ENCODE results near the gene CFAP77. TPM values are rescaled to one million over a fixed set of nuclear protein-coding genes. Genes with fewer than 3 reads are reported as not detected.

Gene CFAP77
- total and polyA plus RNA-seq, 2 of the 4 experiments (the other 2 are of a cell fraction): not detected

GRCh38 chr9:132408521-132408920, 1.5 kb upstream of the CFAP77 start:
- Histone ChIP-seq H3K14ac (replicated peaks; ENCODE audit: low read depth, low read length) (no peak overlapping the region), H3K9ac (ENCODE audit: low read depth, low read length) (no peak overlapping the region), H3K4ac (ENCODE audit: low read depth, low read length) (no peak overlapping the region), H3K4me1 (ENCODE audit: control insufficient read depth, insufficient read depth, low read length) (no peaks in the 10 kb centered on the region; the same call in 1 of the 2 replicates), H2AK9ac (replicated peaks; ENCODE audit: low read depth, low read length, poor library complexity) (no peak overlapping the region), H3K9me1 (ENCODE audit: insufficient read depth, low read length) (peaks cover 7% of the 10 kb centered on the region; the same call in 1 of the 2 replicates), H4K20me1 (ENCODE audit: insufficient read depth, low read length) (no peaks in the 10 kb centered on the region), H3K4me3 (ENCODE audit: insufficient read depth, low read depth, low read length) (no peak overlapping the region), H4K91ac (ENCODE audit: insufficient read depth, low read depth, low read length) (no peak overlapping the region), H4K5ac (ENCODE audit: low read depth, low read length) (no peak overlapping the region), H3K23ac (ENCODE audit: low read depth, low read length) (no peak overlapping the region), H3K4me2 (ENCODE audit: low read depth, low read length) (no peak overlapping the region), H3K27ac (ENCODE audit: insufficient read depth, low read length) (no peak overlapping the region), H3K27me3 (ENCODE audit: control insufficient read depth, insufficient read depth, low read length) (peaks cover 19% of the 10 kb centered on the region), H3K56ac (ENCODE audit: extremely low read depth, insufficient read depth, low read length) (no peak overlapping the region), H3K36me3 (ENCODE audit: control insufficient read depth, insufficient read depth, low read length) (no peaks in the 10 kb centered on the region; the same call in 1 of the 2 replicates), H3K18ac (ENCODE audit: low read depth, low read length) (no peak overlapping the region), H2AFZ (replicated peaks; ENCODE audit: low read length, poor library complexity) (peak overlapping the region; percentile 53), H2BK120ac (ENCODE audit: low read depth, low read length) (no peak overlapping the region), H3K79me1 (ENCODE audit: low read depth in 1 of 2, low read length in 2 of 2) (peaks cover 14 to 18% of the 10 kb centered on the region in 2 experiments), H4K8ac (ENCODE audit: low read depth in 2 of 2, low read length in 2 of 2) (no peak overlapping the region), H3K9me3 (ENCODE audit: control insufficient read depth, insufficient read depth, low read length) (no peaks in the 10 kb centered on the region), H2BK5ac (ENCODE audit: low read depth, low read length, poor library complexity, severe bottlenecking) (no peak overlapping the region), H2BK20ac (ENCODE audit: low read depth, low read length) (no peak overlapping the region), H2AK5ac (ENCODE audit: low read depth, low read length) (no peak overlapping the region), H2BK15ac (ENCODE audit: low read depth, low read length) (no peak overlapping the region)
- whole genome bisulfite sequencing, 2 experiments (ENCODE audit: extremely low coverage in 2 of 2, insufficient read length in 1 of 2): 35% methylated on average over 4 of the region's 8 CpGs; no CpG with 5 or more reads in 1 of the 2 experiments
- intact Hi-C loops (cut with micrococcal nuclease) (no loop called here), dilution Hi-C loops (cut with HindIII; ENCODE audit: low sequenced_read_pairs, unreplicated experiment) (no loop called here), in situ Hi-C loops (cut with MboI; ENCODE audit: low sequenced_read_pairs) (no loop called here)
- TF ChIP-seq MXI1 (IDR thresholded peaks at IDR 0.05; ENCODE audit: borderline replicate concordance, low read depth, low read length) (no peak), ELK1 (IDR thresholded peaks at IDR 0.05; ENCODE audit: borderline replicate concordance, low read depth, low read length) (no peak), MAZ (IDR thresholded peaks at IDR 0.05; ENCODE audit: borderline replicate concordance, low read depth, low read length) (no peak), USF2 (IDR thresholded peaks at IDR 0.05; ENCODE audit: low read depth, low read length) (no peak), NFE2L2 (IDR thresholded peaks at IDR 0.05; ENCODE audit: low read depth, low read length) (no peak), CEBPB (IDR thresholded peaks at IDR 0.05; ENCODE audit: low read depth, low read length) (no peak), SMC3 (IDR thresholded peaks at IDR 0.05; ENCODE audit: low read depth, low read length) (no peak)
- BruUV-seq (replicated peaks): no TSS peak
- ChIA-PET CTCF (no interaction called here), POLR2A (ENCODE audit: unreplicated experiment) (no interaction called here)
- ATAC-seq (ENCODE audit: low read depth) (no peak), DNase-seq (no peak)
